Astrocyte of the cerebellum (primary cell): ENCODE measurements around the gene RNU6-9.

ENCODE experiments used
- DNase-seq: peaks from one replicate; pipeline ENCODE4 v3.0.0-alpha.2; 2011; ENCODE audit warnings: low read depth
- H3K4me3 ChIP-seq: 2 replicates; pipeline ENCODE4 v1.5.1; 2011; ENCODE audit warnings: mild to moderate bottlenecking, low read depth, low read length, moderate library complexity
- CTCF ChIP-seq: IDR thresholded peaks from 2 replicates; pipeline ENCODE4 v1.5.1; 2012; ENCODE audit warnings: low read length, low read depth, moderate library complexity, mild to moderate bottlenecking; ENCODE audit errors: missing control alignments
- in situ Hi-C: cut with HindIII; loops from 2 replicates; pipeline ENCODE4 v1.10.0; 2017; ENCODE audit warnings: low sequenced_read_pairs

Gene RNU6-9

GRCh38 chr19:932648-933552, 39.6 kb downstream of the RNU6-9 start:
- TF ChIP-seq CTCF: no peak
- DNase-seq: peak; percentile 70

GRCh38 chr19:933553-933882, 40.2 kb downstream of the RNU6-9 start:
- H3K4me3 ChIP-seq: no peak overlapping the region
- TF ChIP-seq CTCF: no peak
- DNase-seq: no peak
- in situ Hi-C loops: no loop called here

More at GRCh38 chr19:932648-933552, 39.6 kb downstream of the RNU6-9 start:
- in situ Hi-C loops: no loop called here
- no peak overlapping the region for H3K4me3 ChIP-seq

- no peak for TF ChIP-seq CTCF
- H3K4me3 ChIP-seq: no peak overlapping the region
- no peak for DNase-seq
- in situ Hi-C loops: no loop called here
Observed at GRCh38 chr19:934197-934840, 41.0 kb downstream of the RNU6-9 start.

- DNase-seq: no peak
- in situ Hi-C loops: no loop called here
- H3K4me3 ChIP-seq: no peak overlapping the region
- TF ChIP-seq CTCF: peak; percentile 6
Observed at GRCh38 chr19:934865-935479, 41.7 kb downstream of the RNU6-9 start.

- in situ Hi-C loops: no loop called here
- no peak for DNase-seq
- H3K4me3 ChIP-seq: no peak overlapping the region
- TF ChIP-seq CTCF: no peak
Observed at GRCh38 chr19:936175-936546, 42.9 kb downstream of the RNU6-9 start.

GRCh38 chr19:937259-937694, 44.0 kb downstream of the RNU6-9 start:
- H3K4me3 ChIP-seq: no peak overlapping the region
- no peak for TF ChIP-seq CTCF
- DNase-seq: no peak
- in situ Hi-C loops: no loop called here
